GM12878 (cell line): Measurements from ENCODE around the gene SMIM27. TPM values are rescaled to one million over a fixed set of nuclear protein-coding genes. Genes with fewer than 3 reads are reported as not detected.
A peak's percentile ranks its signal among the peaks of the same experiment; 100 is the strongest.

Experiments used
- ATAC-seq: fragments of 200-7000 bp; cut with Tn5 transposase; 3 replicates; pipeline ENCODE4 v1.9.1; 2020; ENCODE audit warnings: mild to moderate bottlenecking, moderate library complexity
- BruUV-seq: library from RNA; stranded (reverse); fragments of 400-500 nt; replicated peaks from 2 replicates; lab custom pipeline; 2021; lab: Mats Ljungman, UMichigan
- CTCF ChIA-PET: fragments of 300-600 bp; sonication (Branson Sonifier 250); formaldehyde crosslinking; extraction: SDS; loops from one replicate; lab custom pipeline; 2021; ENCODE audit warnings: inconsistent platforms; lab: Yijun Ruan, JAX
- POLR2A ChIA-PET: fragments of 350-600 bp; formaldehyde crosslinking; extraction: SDS; loops from one replicate; lab custom pipeline; 2021; ENCODE audit warnings: inconsistent platforms; lab: Charles Lee
- RAD21 ChIA-PET: fragments of 300-600 bp; sonication (Branson Sonifier 250); formaldehyde crosslinking; loops from one replicate; lab custom pipeline; 2023; ENCODE audit warnings: antibody characterized with exemption; ENCODE audit not compliant: unreplicated experiment; lab: Charles Lee
- SMC1A ChIA-PET: fragments of 300-600 bp; sonication (Branson Sonifier 250); formaldehyde crosslinking; loops from one replicate; lab custom pipeline; 2023; ENCODE audit not compliant: unreplicated experiment, uncharacterized antibody; lab: Charles Lee
- DNase-seq: peaks from one replicate; pipeline ENCODE4 v3.0.0-alpha.2; 2011; ENCODE audit warnings: low read depth, low spot score
- FAIRE-seq: peaks from 3 replicates; lab custom pipeline; 2011; peaks lifted over from hg19 to GRCh38; lab: Jason Lieb, UNC
- H2AFZ ChIP-seq: 2 replicates; pipeline ENCODE4 v1.6.0; 2011; ENCODE audit warnings: low read depth, low read length, control low read depth; ENCODE audit not compliant: control insufficient read depth
- H3K27ac ChIP-seq: 2 replicates; pipeline ENCODE4 v1.5.1; 2011; ENCODE audit warnings: control low read depth; ENCODE audit not compliant: control insufficient read depth, insufficient read depth
- H3K27me3 ChIP-seq, 2 experiments: replicated peaks in 1 of 2; 2 replicates each; pipeline versions ENCODE4 v1.6.0 to v1.6.1; 2011; ENCODE audit warnings: low read length in 1 of 2; ENCODE audit not compliant: control insufficient read depth in 2 of 2, insufficient read depth in 2 of 2
- H3K36me3 ChIP-seq, 2 experiments: 2 replicates each; pipeline ENCODE4 v1.5.1; 2011; ENCODE audit warnings: low read length in 1 of 2; ENCODE audit not compliant: control insufficient read depth in 2 of 2, insufficient read depth in 2 of 2
- H3K4me1 ChIP-seq: 2 replicates; pipeline ENCODE4 v1.6.1; 2011; ENCODE audit warnings: mild to moderate bottlenecking, low read length, moderate library complexity, mixed read lengths; ENCODE audit not compliant: control insufficient read depth, insufficient read depth
- H3K4me2 ChIP-seq: 2 replicates; pipeline ENCODE4 v1.6.0; 2011; ENCODE audit warnings: control low read depth; ENCODE audit not compliant: control insufficient read depth, insufficient read depth
- H3K4me3 ChIP-seq: fragments of 200-600 bp; sonication (generic); 2 replicates; pipeline ENCODE4 v1.5.1; 2016
- H3K79me2 ChIP-seq: 2 replicates; pipeline ENCODE4 v1.6.0; 2011; ENCODE audit warnings: low read length; ENCODE audit not compliant: control insufficient read depth, insufficient read depth
- H3K9ac ChIP-seq: 2 replicates; pipeline ENCODE4 v1.8.0; 2011; ENCODE audit warnings: low read length, control low read depth, mixed read lengths; ENCODE audit not compliant: control insufficient read depth, insufficient read depth
- H3K9me3 ChIP-seq: replicated peaks from 3 replicates; pipeline ENCODE4 v1.5.1; 2011; ENCODE audit warnings: mild to moderate bottlenecking, low read length; ENCODE audit not compliant: control insufficient read depth, insufficient read depth
- H4K20me1 ChIP-seq: 2 replicates; pipeline ENCODE4 v1.6.0; 2011; ENCODE audit not compliant: control insufficient read depth, insufficient read depth
- DPF2 ChIP-seq: fragments of 450-650 bp; IDR thresholded peaks from 2 replicates; pipeline ENCODE4 v1.6.1; 2017; ENCODE audit warnings: mild to moderate bottlenecking
- EGR1 ChIP-seq, 2 experiments: IDR thresholded peaks; 1 replicate in 1 of 2; 2 replicates in 1 of 2; pipeline ENCODE4 v1.6.1; 2011 to 2012; ENCODE audit warnings: low read depth in 2 of 2, low read length in 2 of 2, borderline replicate concordance in 1 of 2, mild to moderate bottlenecking in 1 of 2, moderate library complexity in 1 of 2
- ESRRA ChIP-seq: IDR thresholded peaks from 2 replicates; pipeline ENCODE4 v1.6.1; 2012; ENCODE audit warnings: mild to moderate bottlenecking, low read length, improper control_type of control experiment
- GABPA ChIP-seq: IDR thresholded peaks from 2 replicates; pipeline ENCODE4 v1.6.1; 2014; ENCODE audit warnings: antibody characterized with exemption, low read depth, mild to moderate bottlenecking, inconsistent platforms
- HCFC1 ChIP-seq: fragments of 150-350 bp; IDR thresholded peaks from 2 replicates; pipeline ENCODE4 v1.6.1; 2014; ENCODE audit warnings: low read length
- HDAC2 ChIP-seq: fragments of 200-600 bp; sonication (generic); IDR thresholded peaks from 2 replicates; pipeline ENCODE4 v1.6.1; 2017
- IRF5 ChIP-seq: fragments of 450-650 bp; IDR thresholded peaks from 2 replicates; pipeline ENCODE4 v1.6.1; 2017; ENCODE audit warnings: borderline replicate concordance
- KDM1A ChIP-seq: fragments of 200-600 bp; sonication (generic); IDR thresholded peaks from 2 replicates; pipeline ENCODE4 v1.6.1; 2016; ENCODE audit warnings: borderline replicate concordance
- MEF2B ChIP-seq: fragments of 450-650 bp; IDR thresholded peaks from 2 replicates; pipeline ENCODE4 v1.6.1; 2018; ENCODE audit warnings: mild to moderate bottlenecking, moderate library complexity; ENCODE audit not compliant: partially characterized antibody, poor library complexity, severe bottlenecking
- NR2C1 ChIP-seq: fragments of 450-650 bp; IDR thresholded peaks from 2 replicates; pipeline ENCODE4 v1.6.1; 2017; ENCODE audit warnings: antibody characterized with exemption, mild to moderate bottlenecking, moderate library complexity
- NRF1 ChIP-seq: conservative IDR thresholded peaks from 2 replicates; pipeline ENCODE4 v1.6.1; 2011; ENCODE audit warnings: mild to moderate bottlenecking, low read depth, low read length, improper control_type of control experiment
- POLR2AphosphoS5 ChIP-seq: IDR thresholded peaks from 2 replicates; pipeline ENCODE4 v1.6.1; 2011; ENCODE audit warnings: mild to moderate bottlenecking, low read length, inconsistent platforms
- RAD51 ChIP-seq: fragments of 450-650 bp; IDR thresholded peaks from 2 replicates; pipeline ENCODE4 v1.6.1; 2016; ENCODE audit warnings: moderate library complexity, mild to moderate bottlenecking, inconsistent platforms
- RCOR1 ChIP-seq: conservative IDR thresholded peaks from 2 replicates; pipeline ENCODE4 v1.6.1; 2012; ENCODE audit warnings: low read depth, low read length, improper control_type of control experiment
- SIN3A ChIP-seq: IDR thresholded peaks from 2 replicates; pipeline ENCODE4 v1.6.1; 2012; ENCODE audit warnings: low read depth, low read length, improper control_type of control experiment
- SRF ChIP-seq, 2 experiments: IDR thresholded peaks; 2 replicates each; pipeline ENCODE4 v1.6.1; 2011; ENCODE audit warnings: low read depth in 2 of 2, low read length in 2 of 2, mild to moderate bottlenecking in 1 of 2, moderate library complexity in 1 of 2
- TCF3 ChIP-seq: IDR thresholded peaks from 2 replicates; pipeline ENCODE4 v1.6.1; 2012; ENCODE audit warnings: low read depth, mild to moderate bottlenecking, low read length, borderline replicate concordance; ENCODE audit not compliant: insufficient read depth
- ZBED1 ChIP-seq: IDR thresholded peaks from 2 replicates; pipeline ENCODE4 v1.6.1; 2016; ENCODE audit warnings: borderline replicate concordance
- ZNF687 ChIP-seq: fragments of 450-650 bp; IDR thresholded peaks from 2 replicates; pipeline ENCODE4 v1.6.1; 2017; ENCODE audit warnings: mild to moderate bottlenecking, moderate library complexity
- WGBS: methylation state at CpG from one replicate; pipeline ENCODE4 v1.1.6; 2016; ENCODE audit warnings: low lambda C conversion rate; ENCODE audit not compliant: insufficient replicate concordance, insufficient coverage; ENCODE audit errors: missing lambda C conversion rate; 5-methylcytosine and 5-hydroxymethylcytosine counted together
- in situ Hi-C: fragments of 300-500 bp; cut with MboI; formaldehyde crosslinking; loops from 9 replicates; pipeline ENCODE4 v1.14.3; 2018; ENCODE audit warnings: mixed read lengths
- intact Hi-C: fragments of 100-400 bp; cut with micrococcal nuclease; formaldehyde crosslinking; loops from one replicate; pipeline ENCODE4 v1.14.2; 2022; ENCODE audit not compliant: unreplicated experiment
- polyA plus RNA-seq, 11 experiments: library from polyadenylated mRNA; depleted of rRNA in 4 of 11; unstranded in 6 of 11; stranded (reverse) in 5 of 11; fragments of >200 nt; fragmentation: Nextera tagmentation in 4 of 11; fragmentation: Illumina TruSeq in 1 of 11; extraction: Ambion mirVana in 4 of 11; extraction: Trizol in 1 of 11; gene quantifications; 1 replicate in 1 of 11; 2 replicates in 10 of 11; pipeline versions ENCODE4 v1.2.1 to v1.2.3, GENCODE V29; 2011 to 2016; ENCODE audit warnings: inconsistent platforms in 2 of 11, missing spikeins in 2 of 11, low read depth in 1 of 11
- total RNA-seq, 4 experiments: library from RNA; depleted of rRNA in 3 of 4; stranded (reverse); fragments of >200 nt in 3 of 4; fragmentation: Illumina TruSeq in 1 of 4; extraction: Trizol in 1 of 4; gene quantifications; 2 replicates each; pipeline versions ENCODE4 v1.2.1 to v1.2.3, GENCODE V29; 2013 to 2021

SMIM27 gene
- total and polyA plus RNA-seq, 10 of the 15 experiments (the other 5 are each of a cell fraction or from before 2014, with no cell fraction given): 12.2 to 47.3 (median 26.5) TPM

- Histone ChIP-seq H3K79me2 (peaks cover 60% of the 10 kb centered on the region), H3K4me1 (peaks cover 8% of the 10 kb centered on the region), H3K36me3 (0 out of 4 replicates have a peak, but pooled peaks cover 0 to 3% of the 10 kb centered on the region in 2 experiments), H3K4me3 (peak overlapping the region; percentile 83), H3K27ac (peak overlapping the region; percentile 96), H3K9me3 (no peaks in the 10 kb centered on the region; the same call in 2 of the 3 replicates), H3K9ac (peak overlapping the region; percentile 71), H2AFZ (peak overlapping the region; percentile 67), H3K4me2 (peak overlapping the region; percentile 83), H4K20me1 (no peaks in the 10 kb centered on the region), H3K27me3 (no peaks in the 10 kb centered on the region)
- ChIA-PET RAD21 (interaction anchor here (0.7 to 4.7 kb wide), 7 partner anchors 22 to 475 kb away, joined by 3 to 51 read pairs (median 5); partner anchors contain the start of genes NDUFB6 and RIGI), SMC1A (interaction anchor here (0.6 to 4.0 kb wide), 8 partner anchors 8 to 172 kb away, joined by 3 to 29 read pairs (median 4); partner anchors contain the start of genes NDUFB6 and RIGI), CTCF (interaction anchor here (0.7 to 4.6 kb wide), 10 partner anchors 16 to 173 kb away, joined by 3 to 48 read pairs (median 4); partner anchors contain the start of genes NDUFB6 and RIGI), POLR2A (interaction anchor here (0.8 to 2.8 kb wide), 7 partner anchors 8 to 474 kb away, joined by 3 to 19 read pairs (median 4); partner anchors contain the start of genes DNAJA1 and RIGI)
- peak; percentile 64 for DNase-seq
- peak; percentile 41 for FAIRE-seq
- in situ Hi-C loops (no loop called here), intact Hi-C loops (no loop called here)
- no TSS peak for BruUV-seq
- peak; percentile 79 for ATAC-seq
- under 1% methylated on average over 75 of the region's 75 CpGs for WGBS
- 0 out of 2 replicates have a peak, but pooled peaks have one; percentile 80 for TF ChIP-seq RCOR1
- peak; percentile 90 for TF ChIP-seq NRF1
- TF ChIP-seq NR2C1: peak; percentile 83
- TF ChIP-seq KDM1A: no peak
- TF ChIP-seq SIN3A: no peak; the same call in 1 of the 2 replicates
- no peak for TF ChIP-seq GABPA
- TF ChIP-seq EGR1 (IDR thresholded peaks at IDR 0.05; ENCODE audit: borderline replicate concordance in 1 of 2, low read depth in 2 of 2, low read length in 2 of 2): peak in 1 of 2 experiments; percentile 59; a peak in 1 of 3 replicates
- TF ChIP-seq HDAC2: no peak
- TF ChIP-seq DPF2: 0 out of 2 replicates have a peak, but pooled peaks have one; percentile 67
- peak; percentile 64 for TF ChIP-seq POLR2AphosphoS5
- TF ChIP-seq RAD51: no peak
- TF ChIP-seq ZBED1: no peak
- TF ChIP-seq HCFC1: no peak
- 0 out of 4 replicates have a peak, but pooled peaks of 1 of the 2 experiments have one; percentile 10 for TF ChIP-seq SRF (IDR thresholded peaks at IDR 0.05; ENCODE audit: low read depth in 2 of 2, low read length in 2 of 2)
- TF ChIP-seq ESRRA: no peak
- no peak for TF ChIP-seq ZNF687
- no peak for TF ChIP-seq IRF5
- peak; percentile 53 for TF ChIP-seq MEF2B
- TF ChIP-seq TCF3: no peak
Observed at GRCh38 chr9:32550562-32551275, 1.4 kb upstream of the SMIM27 start.
